ACHN (cell line): Measurements from ENCODE around the gene VPS8.

ENCODE experiments used
- DNase-seq: peaks from one replicate; pipeline ENCODE4 v3.0.0-alpha.2; 2015
- in situ Hi-C: cut with HindIII; loops from 2 replicates; pipeline ENCODE4 v1.10.0; 2017; ENCODE audit warnings: low sequenced_read_pairs, low pct_ligation_motif_present, low pct_unique_long_range_greater_than_20kb

The VPS8 gene

DNA sequence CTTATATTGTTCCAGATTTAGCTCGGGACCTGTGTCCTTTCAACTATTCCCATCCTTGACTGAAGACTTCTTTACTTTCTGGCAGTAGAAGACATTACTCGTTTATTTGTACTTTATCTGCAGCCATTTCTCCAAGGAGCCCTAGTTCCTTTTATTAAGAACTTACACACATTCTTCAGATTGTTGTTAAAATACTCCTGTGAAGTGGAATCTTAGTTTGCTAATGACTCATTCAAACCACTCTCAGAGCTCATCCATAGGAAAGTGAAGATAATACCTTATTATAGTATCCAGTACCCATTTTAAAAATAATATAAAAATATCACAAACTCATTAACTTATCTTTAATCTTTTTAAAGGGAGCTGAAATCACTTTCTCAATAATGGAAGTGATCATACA lies 277.4 kb downstream of the VPS8 start:
- DNase-seq, result peak; percentile 19
- in situ Hi-C loops, result no loop called here

DNA sequence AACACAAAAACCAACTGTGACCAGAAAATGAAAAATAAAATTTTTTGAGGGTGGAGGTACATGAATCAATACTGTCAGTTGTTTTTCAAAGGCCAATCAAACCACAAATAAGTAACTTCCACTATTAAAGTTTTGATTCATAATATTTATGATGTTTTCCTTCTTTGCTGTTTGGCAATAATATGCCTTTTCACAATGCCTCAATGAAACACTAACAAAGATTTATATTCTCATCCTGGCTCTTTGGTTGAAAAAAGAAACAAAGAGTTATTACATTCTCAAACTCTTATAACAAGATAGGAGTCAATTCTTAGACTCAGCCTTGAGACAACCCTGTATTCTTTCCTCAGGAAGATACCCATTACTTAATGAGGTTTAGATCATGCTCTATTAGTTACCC lies 277.8 kb downstream of the VPS8 start:
- no peak for DNase-seq
- in situ Hi-C loops, result no loop called here

DNA sequence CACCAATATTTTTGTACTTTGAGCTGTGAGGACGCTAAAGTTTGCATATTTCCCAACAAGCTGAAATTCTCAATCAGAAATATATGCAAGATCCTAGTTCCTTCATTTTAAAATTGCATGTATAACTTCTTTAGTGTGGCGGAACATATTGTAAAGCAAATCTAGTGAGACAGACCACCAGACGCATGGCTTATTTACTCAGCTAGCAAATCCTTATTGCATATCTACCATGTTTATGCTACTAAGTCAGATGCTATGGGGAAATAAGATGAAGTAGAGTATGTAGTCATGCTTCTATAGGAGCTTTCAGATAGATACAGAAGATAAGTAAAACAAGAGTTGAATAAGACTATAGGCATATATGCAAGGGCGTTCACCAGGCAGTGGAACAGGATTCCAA lies 278.8 kb downstream of the VPS8 start:
- in situ Hi-C loops, result no loop called here
- DNase-seq, result no peak

DNA sequence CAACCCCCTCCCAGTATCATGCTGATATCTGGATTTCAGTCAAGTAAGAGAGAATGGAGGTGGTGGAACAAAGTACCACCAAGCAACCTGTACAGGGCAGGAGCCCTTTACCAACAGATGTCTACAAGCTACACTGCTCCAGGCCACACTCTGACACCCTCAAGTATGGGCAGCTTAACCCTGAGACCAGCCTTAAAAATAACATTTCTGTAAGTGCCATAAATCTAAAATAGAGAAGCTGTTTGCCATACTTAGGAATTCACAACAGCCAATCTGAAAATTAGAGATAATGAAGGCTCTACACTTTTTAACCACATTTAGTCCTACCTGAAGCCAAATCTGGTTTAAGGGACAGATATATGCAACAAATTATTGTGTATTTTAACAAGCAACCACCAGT lies 281.1 kb downstream of the VPS8 start:
- no peak for DNase-seq
- in situ Hi-C loops, result no loop called here

DNA sequence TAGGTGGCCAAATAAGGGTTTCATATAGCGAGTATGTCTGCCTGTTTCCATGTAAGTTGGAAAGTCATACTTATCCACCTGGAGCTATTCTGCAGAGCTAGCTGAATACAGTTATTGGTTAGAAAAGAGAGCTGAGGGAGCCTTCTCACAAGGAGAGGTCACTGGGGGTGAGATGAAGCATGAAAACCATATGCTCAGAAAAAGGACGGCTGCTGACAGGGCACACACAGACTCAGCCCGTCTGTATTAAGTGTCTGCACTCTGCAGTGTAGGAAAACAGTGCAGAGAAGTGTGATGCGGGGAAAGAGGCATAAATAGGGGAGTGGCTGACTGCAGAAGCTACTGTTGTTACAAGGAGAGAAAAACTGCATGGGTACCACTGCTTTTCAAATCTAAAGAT lies 282.7 kb downstream of the VPS8 start:
- in situ Hi-C loops, result no loop called here
- DNase-seq, result no peak
